ENCODE data around the gene CARD11. TPM values are rescaled to one million over a fixed set of nuclear protein-coding genes. Genes with fewer than 3 reads are reported as not detected.

The CARD11 gene
- total RNA-seq, 1 donor = under 0.01 TPM

GRCh38 chr7:2982831-2983230 lies 60.8 kb downstream of the CARD11 start:
- DNase-seq (ENCODE audit: low read depth) = no peak
- no peak overlapping the region for H3K4me3 ChIP-seq (ENCODE audit: low read depth, low read length)
- no peak for TF ChIP-seq CTCF (IDR thresholded peaks at IDR 0.05; ENCODE audit: insufficient read depth, low read length)

GRCh38 chr7:2982401-2982800 lies 61.3 kb downstream of the CARD11 start:
- no peak for TF ChIP-seq CTCF (IDR thresholded peaks at IDR 0.05; ENCODE audit: insufficient read depth, low read length)
- no peak overlapping the region for H3K4me3 ChIP-seq (ENCODE audit: low read depth, low read length)
- no peak for DNase-seq (ENCODE audit: low read depth)

GRCh38 chr7:2981103-2981480 lies 62.6 kb downstream of the CARD11 start:
- no peak for DNase-seq (ENCODE audit: low read depth)
- no peak for TF ChIP-seq CTCF (IDR thresholded peaks at IDR 0.05; ENCODE audit: insufficient read depth, low read length)
- no peak overlapping the region for H3K4me3 ChIP-seq (ENCODE audit: low read depth, low read length)

GRCh38 chr7:2980401-2981102 lies 63.1 kb downstream of the CARD11 start:
- no peak for DNase-seq (ENCODE audit: low read depth)
- TF ChIP-seq CTCF (IDR thresholded peaks at IDR 0.05; ENCODE audit: insufficient read depth, low read length) = no peak
- no peak overlapping the region for H3K4me3 ChIP-seq (ENCODE audit: low read depth, low read length)

GRCh38 chr7:2979951-2980350 lies 63.7 kb downstream of the CARD11 start:
- no peak for DNase-seq (ENCODE audit: low read depth)
- no peak for TF ChIP-seq CTCF (IDR thresholded peaks at IDR 0.05; ENCODE audit: insufficient read depth, low read length)
- no peak overlapping the region for H3K4me3 ChIP-seq (ENCODE audit: low read depth, low read length)

- TF ChIP-seq CTCF (IDR thresholded peaks at IDR 0.05; ENCODE audit: insufficient read depth, low read length) = no peak
- DNase-seq (ENCODE audit: low read depth) = no peak
- no peak overlapping the region for H3K4me3 ChIP-seq (ENCODE audit: low read depth, low read length)
These were observed 64.5 kb downstream of the CARD11 start for GRCh38 chr7:2979201-2979631.

- no peak overlapping the region for H3K4me3 ChIP-seq (ENCODE audit: low read depth, low read length)
- no peak for DNase-seq (ENCODE audit: low read depth)
- TF ChIP-seq CTCF (IDR thresholded peaks at IDR 0.05; ENCODE audit: insufficient read depth, low read length) = no peak
These were observed 65.3 kb downstream of the CARD11 start for GRCh38 chr7:2978408-2978807.
